DMS 273 (cell line): ENCODE measurements around the gene BID.

Source experiments
- DNase-seq: peaks from one replicate; lab custom pipeline; 2025; ENCODE audit not compliant: unreplicated experiment; lab: John Stamatoyannopoulos, UW

The BID gene

DNA sequence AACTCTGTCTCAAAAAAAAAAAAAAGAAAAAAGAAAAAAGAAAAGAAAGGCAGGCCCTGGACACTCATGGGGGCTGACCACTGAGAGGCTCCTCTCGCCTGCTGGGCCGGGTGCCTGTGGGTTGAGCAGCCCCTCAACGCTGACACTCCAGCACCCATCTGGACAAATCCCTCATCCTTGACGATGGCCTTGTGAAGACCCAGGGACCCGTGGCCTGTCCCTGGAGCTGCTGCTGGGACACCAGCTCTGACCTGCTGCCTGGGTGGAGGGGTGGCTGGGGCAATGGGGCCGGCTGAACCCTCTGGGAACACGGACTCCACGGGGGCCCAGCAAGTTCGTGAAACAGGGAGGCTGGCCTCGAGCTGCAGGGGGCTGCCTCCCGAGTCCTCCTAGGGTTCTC lies 10.5 kb upstream of the BID start:
- no peak for DNase-seq

DNA sequence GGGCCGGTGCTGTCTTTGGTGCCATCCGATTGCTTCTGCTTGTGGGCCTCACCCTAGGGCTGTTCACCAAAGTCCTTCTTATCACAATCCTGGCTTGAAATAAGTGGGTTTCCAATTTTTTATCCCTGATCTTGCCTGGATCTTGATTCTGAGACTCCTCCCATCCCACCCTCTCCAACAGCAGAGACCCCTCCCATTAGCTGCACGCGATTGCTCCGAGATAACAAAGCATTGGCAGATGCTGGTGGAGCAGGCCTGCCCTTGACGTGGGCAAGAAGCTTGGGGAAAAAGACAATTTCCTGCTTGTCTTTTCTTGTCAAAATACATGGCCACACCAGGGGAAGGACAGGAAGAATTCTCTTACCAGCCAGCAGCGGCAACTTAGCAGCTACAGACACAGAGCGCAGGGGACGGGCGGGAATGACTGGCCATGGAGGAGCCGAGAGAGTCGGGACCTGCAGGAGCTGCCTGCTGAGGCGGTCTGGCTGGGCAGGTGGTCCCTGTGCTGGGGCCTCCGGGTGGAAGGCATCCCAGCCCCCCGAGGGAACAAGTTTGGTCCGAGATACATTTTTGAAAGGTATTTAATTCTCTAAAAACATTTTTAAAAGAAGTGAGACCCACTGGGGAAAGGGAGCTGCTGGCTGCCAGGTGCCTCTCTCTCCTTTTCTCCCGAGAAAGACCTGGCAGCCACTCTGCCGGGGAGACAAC lies 9.7 kb upstream of the BID start:
- DNase-seq = no peak

DNA sequence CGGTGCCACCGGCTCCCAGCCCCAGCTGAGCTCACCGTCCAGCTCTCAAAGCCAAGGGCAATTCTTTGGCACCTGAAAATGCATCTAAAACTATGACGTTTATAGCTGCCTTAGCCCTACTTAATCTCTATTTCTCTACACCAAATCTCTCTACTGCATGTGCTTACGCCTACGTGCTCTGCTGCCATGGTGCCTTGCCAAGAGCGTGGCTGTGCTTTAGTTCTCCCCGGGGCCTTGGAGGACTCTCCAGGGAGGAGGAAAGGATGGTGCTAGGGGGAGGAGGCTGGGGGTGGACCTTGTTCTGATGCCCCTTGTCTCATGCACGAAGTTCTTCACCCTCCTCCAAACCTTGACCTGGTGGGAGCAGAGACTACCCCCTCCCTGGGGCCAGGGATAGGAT lies 9.0 kb upstream of the BID start:
- no peak for DNase-seq

DNA sequence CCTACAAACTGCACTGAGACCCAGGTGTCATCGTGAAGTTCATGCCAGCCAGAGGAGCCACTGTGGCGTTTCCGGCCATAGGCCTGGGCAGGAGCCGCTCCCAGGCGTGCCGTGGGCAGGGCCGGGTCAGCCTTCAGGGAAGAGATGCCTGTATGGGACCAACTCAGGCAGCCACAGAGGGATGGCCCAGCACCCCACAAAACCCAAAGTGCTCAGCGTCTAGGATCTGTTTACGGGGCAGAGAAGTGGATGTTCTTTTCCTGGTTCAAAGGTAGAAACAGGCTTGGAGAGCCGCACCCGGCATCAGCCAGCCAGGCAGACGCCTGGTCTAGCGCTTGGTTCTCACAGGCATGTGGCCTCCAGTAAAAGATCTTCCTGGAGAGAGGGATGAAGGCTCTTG lies 8.4 kb upstream of the BID start:
- no peak for DNase-seq

DNA sequence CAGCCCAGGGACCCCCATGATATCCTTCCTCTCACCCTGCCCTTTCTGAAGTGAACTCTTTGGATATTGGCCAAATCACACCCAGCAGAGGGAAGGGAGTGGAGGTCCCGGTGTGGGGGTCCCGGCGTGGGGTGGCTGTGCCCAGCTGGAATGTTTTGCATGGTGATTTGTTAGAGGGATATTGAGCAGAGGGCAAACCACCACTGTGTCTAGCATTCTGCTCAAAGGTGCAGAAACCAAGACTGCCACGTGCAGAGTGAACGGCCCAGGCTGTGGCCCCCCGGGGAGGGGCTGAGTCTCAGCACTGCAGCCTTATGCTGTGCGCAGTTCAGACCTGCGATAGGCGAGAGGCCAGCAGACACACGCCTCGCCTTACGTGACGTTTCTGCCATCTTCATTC lies 7.9 kb upstream of the BID start:
- no peak for DNase-seq

DNA sequence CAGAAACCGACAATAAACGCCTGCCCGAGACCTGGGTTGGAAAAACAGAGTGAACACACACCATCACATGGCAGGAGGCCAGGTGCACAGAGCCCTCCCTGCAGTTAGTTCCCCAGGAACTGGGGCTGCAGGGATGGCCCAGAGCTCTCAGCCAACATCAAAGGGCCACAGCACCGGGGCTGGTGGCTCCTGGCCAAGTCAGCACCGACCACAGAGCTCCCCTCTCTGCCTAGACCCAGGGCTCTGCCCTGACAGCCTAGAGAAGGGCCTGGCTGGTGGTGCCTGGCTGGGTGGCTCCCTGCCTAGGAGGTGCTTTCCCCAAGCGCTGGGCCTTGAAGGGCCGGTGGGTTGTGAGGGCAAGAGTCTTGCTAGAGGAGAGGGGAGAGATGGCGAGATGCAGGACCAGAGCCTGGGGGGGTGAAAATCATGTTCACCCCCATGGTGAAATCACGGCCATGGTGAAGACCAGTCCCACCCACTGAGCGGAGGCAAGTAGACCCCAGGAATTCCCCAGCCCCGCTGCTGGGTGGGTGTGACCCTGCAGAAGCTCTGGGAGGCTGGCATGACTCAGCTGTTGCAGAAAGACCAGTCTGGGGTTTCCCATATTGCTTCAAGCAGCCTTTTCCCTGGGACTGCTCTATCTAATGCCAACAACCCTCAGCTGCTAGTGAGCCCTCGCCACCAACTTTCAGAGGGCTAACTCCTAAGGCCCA lies 7.2 kb upstream of the BID start:
- DNase-seq = peak; percentile 38

DNA sequence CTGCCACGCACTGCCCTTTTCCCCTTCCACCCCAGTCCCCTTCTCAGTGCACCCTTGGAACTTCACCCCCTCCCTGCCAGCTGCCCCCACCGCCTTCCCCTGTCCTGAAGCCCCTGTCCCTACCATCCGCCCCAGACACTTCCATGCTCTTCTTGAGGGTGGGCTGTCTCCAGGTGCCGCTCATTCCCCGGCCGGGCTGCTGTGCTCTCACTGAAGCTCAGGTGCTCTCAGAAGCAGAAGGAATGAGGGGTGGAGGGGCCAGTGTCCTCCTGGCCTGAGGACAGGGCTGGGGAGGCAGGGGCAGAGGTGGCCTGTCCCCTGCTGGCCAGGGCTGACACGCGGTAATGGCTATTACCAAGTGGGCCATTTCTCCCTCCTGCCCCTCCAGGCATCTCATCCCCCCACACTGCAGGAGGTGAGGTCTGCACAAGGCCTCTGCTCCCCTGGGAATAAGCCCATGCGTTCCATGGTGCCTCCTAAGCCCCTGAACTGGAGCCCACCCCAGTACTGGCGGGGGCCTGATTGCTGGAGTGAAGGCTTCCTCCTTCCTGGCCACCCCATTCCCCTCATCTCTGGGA lies 6.6 kb upstream of the BID start:
- no peak for DNase-seq

DNA sequence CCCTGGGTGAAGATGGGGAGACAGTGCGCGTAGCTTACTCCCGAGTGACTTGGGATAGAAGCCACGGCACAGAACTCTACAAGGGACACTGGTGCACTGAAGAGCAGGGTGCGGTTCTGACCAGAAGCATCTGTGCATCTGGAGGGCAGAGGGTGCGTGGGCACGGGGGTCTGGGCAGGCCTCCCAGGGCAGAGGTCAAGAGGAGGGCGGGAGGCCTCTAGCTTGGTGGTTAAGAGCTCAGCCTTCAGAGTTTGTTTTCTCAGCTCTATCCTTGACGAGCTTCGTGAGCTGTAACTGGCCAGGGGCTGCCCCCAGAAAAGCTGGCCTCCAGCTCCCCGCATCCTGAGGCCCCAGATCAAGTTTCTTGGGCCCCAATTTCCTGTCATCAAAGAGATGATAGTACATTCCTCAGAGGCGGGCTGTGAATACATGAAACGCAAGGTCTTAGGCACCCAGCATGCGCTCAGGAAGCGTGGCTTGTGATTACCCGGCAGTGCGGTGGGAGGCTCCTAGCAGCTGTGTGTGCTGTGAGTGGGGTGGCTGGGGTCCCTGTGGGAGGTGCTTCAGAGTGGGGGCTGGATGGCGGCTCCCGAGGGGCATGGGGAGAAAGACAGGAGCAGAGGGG lies 6.0 kb upstream of the BID start:
- no peak for DNase-seq

DNA sequence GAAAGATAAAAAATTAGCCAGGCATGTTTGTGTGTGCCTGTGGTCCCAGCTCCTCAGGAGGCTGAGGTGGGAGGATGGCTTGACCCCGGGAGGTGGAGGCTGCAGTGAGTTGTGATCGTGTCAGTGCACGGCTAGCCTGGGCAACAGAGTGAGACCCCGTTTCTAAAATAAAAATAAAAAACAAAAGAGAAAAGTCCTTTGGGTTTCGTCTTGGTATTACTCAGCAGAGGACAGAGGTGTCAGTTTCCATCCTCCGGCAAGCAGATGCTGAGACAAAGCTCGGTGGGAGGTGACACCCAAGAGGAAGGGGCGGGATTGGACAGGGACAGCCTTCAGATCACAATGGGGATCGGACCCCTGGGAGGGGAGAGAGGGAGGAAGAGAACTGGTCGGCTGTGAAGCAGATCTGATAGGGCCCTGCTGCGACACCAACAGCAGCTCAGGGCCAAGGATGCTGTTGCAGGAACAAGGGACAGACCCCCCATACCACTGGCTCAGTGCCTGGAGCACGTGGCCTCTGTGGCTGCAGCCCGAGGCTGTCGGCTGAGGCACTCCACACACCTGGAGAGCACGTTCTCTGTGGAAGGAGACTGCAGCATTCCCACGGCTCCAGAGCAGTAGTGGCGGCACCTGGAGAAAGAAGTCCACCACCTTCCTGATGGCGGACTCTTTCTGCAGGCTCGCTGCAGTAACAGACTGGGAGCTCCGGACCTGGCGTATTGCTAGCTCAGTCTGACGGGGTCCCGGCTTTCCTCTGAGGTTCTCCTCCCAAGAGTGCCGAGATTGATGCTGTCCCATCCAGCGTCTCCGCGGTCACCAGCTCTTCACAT lies 5.2 kb upstream of the BID start:
- no peak for DNase-seq

DNA sequence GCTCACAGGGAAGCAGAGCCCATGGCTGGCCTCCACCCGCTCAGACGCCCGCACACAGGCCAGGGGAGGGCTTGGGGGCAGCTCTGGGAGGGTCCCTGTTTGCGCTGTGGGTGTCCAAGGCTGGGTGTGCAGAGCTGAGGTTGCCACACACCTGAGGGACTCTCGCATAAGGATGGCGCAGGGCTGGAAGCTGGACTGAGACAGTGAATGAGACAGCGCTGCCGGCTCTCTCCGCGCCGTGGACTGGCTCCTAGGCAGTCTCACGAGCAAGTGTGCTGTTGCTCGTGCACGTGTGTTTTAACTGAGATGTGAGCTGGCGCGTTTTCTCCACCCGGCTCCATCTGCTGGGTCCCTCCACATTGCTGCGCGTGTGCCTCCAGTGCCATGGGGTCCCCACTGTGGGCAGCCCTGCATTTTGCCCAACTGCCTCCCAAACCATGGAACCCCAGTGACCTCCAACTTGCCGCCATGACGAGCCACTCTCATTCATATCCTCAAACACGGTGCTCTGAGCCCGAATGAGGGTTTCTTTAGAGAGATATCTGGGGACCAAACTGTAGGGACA lies 4.2 kb upstream of the BID start:
- no peak for DNase-seq

DNA sequence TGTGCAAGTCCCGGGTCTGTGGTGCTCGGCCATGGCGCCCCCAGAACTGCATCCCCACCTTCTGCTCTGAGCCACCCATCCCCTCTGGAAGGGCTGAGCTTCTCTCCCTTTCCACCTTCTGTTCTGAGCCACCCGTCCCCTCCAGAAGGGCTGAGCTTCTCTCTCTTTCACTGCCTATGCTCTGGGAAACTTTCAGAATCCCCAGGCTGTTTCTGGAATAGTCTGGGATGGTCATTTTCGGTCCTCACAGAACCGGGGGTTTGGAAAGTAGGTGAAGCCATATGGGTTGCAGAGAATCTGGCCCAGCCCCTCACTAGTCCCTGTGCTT lies 3.4 kb upstream of the BID start:
- DNase-seq = no peak

DNA sequence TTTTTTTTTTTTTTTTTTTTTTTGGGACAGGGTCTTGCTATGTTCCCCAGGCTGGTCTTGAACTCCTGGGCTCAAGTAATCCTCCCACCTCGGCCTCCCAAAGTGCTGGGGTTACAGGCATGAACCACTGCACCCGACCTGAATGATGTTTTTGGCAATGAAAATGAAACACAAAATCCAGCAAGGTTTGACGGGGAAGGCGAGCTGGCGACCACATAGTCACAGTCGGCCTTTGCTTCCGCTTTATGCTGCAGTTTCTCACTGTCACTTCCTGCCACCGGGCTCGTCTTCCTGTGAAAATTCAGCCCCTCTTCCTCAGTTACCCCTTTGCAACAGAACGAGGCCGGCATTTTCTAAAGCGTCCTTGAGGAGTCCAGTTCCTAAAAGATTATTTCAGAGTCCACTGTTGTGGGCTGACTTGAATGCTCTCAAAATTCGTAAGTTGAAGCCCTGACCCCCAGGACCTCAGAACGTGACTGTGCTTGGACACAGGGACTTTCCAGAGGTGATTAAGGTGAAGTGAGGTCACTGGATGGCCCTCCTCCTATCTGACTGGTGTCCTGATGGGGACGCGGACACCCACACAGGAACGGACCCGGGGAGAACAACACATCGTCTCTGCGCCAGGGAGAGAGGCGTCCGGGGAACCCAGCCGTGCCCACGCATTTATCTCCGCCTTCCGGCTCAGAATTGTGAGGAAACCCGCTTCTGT lies 2.9 kb upstream of the BID start:
- DNase-seq = no peak

DNA sequence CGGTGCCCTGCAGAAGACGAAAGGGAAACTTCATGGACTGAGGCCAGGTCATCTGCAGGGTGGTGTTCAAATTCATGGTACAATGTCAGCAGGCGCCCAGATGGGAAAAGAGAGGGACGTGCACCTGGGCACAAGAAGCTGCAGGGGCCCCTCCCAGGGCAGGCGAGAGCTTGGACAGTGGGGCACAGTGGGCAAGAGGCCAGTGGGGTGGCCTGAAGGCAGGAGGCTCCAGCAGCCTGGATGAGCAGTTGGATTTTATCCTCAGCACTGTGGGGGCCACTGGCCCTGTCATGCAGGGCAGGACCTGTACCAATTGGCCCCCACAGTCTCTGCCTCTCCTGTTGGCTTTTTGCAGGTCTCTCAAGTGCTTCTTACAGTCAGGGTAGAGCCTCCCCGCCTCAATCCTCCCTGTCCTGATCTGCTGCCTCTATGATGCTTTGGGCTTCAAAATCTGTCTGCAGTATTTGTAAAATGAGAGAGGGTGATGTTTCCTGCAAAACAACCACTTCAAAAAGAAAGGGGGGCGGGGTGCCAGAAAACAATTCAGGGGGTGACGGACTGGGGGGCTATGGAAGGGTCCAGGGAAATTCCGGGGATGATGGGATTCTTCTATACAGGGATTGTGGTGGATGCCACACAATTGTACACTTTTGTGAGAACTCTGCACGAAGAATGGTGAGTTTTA lies 1.7 kb upstream of the BID start:
- no peak for DNase-seq

DNA sequence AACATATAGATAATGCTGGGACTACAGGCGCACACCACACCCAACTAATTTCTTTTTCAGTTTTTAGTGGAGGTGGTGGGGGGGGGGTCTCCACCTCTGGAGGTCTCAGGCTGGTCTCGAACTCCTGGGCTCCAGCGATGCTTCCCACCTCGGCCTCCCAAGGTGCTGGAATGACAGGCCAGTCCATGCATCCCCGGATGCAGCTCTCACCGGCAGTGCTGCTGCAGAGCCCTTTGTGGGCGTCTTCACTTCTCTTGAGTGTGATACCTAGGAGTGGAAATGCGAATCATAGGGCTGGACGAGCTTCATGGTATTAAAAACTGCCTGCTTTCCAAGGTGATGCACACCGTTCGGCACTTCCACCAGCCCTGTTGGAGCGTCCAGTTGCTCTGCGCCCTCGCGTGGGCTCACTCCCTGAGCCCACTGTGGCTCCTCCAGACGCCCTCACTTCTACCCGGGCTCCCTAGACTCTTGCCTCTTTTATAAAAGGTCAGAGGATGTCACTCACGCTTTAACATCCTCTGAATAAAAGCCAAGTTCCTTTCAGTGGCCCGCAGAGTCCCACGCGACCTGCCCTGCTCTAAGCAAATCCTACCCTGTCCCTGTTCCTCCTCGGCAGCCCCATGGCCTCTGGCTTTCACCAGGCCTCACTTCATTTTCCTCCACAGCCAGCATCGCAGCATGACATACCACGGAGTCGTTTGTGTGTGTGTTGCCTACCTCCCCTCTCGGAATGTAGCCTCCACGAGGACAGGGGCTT lies 837 bp upstream of the BID start:
- DNase-seq = no peak

DNA sequence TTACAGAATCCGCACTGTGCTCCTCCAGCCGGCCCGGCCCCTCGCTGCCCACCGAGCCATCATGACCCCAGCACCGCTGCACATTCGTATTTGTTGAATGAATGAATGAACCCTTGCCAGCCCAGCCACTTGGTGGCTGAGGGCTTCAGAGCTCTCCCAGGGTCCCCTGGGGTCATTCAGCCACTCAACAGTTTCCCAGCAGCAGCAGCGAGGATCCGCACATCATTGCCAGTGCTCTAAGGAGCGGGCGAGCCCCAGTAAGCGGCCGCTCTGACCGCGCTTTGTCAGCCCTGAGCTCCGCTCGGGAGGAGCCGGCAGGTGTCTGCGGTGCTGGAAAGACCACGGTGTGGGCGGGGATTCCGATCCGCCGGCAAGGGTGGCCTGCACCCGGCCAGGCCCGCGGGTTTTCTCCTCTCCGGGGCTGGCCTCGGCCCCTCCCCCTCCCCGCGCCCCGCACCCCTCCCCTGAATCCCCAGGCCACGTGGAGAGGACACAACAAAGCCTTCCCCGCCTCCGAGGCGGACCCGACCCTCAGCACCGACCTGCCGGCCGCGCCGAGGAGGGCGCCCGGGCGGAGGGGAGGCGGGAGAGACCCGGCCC lies 563 bp downstream of the BID start:
- peak; percentile 63 for DNase-seq

DNA sequence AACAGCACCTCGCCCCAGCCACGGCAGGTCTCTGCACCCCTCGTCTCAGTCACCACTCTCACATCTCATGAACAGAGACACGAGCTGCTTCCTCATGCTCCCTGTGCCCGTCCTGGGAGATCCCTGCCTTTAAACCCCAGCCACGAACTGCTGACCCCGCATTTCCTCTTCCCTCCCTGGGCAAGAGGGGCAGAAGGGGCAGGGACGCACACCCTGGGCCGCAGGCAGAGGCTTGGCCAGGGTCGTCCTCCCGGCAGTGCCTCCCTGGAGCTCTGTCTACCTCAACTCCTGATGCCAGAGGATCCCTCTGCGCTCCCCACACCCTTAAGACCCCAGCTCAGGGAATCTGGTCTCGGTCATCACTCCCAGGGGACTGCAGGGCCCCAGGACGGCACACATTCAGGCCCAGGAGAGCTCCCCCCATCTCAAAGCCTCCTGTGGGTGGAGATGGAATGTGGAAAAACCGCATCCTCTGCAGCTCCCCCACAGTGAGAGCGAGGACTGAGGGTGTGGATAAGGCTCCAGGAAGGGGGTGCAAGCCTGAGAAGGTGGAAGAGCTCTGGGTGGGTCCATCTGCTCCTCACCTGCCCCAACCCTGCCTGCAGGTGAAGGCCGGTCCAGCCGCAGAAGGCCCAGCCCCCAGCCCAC lies 1.2 kb downstream of the BID start:
- DNase-seq = no peak

DNA sequence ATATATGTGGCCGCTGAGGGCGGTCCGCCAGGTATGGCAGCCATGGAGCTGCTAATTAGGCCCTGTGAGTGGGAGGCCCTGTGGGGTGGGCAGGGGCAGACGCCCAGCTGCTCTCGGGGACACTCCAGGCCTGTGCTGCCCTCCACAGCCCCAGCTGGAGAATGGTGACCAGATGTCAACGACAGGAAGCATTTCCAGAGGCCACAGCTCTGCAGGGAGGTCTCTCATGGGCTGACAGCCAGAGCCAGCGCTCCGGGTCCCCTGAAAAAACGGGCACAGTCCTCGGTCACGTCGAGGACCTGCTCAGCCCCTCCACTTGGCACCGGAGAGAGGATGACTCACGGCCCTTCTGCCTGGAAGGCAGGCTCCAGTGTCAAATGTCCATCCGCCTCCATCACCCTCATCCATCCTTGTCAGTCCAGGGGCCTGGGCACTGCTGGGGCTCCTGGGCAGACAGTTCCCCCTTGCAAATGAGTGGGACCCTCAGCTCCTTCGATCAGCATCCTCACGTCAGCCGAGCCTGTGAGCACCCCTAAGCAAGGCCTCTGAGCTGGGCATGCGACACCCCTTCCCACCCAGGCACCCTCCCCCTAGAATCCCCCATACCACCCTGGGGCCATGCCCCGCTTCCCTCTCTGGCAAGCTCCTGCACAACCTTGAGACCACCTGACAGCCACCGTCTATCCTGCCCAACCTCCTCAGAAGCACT lies 1.9 kb downstream of the BID start:
- DNase-seq = peak; percentile 40
